Endothelial cell of umbilical vein (primary cell): ENCODE measurements around the gene MALAT1. TPM values are rescaled to one million over a fixed set of nuclear protein-coding genes. Genes with fewer than 3 reads are reported as not detected.

Source experiments
- BruUV-seq: library from RNA; stranded (reverse); fragments of 400-500 nt; replicated peaks from 2 replicates; lab custom pipeline; 2021; lab: Mats Ljungman, UMichigan
- CTCF ChIA-PET: fragments of 300-600, 350-600 bp; sonication (Branson Sonifier 250); formaldehyde crosslinking; loops from one replicate; lab custom pipeline; 2021; ENCODE audit warnings: antibody characterized with exemption, inconsistent platforms; lab: Charles Lee
- POLR2A ChIA-PET: fragments of 300-600, 350-600 bp; sonication (Branson Sonifier 250); formaldehyde crosslinking; loops from one replicate; lab custom pipeline; 2021; ENCODE audit warnings: antibody characterized with exemption, inconsistent platforms; lab: Charles Lee
- DNase-seq: peaks from one replicate; pipeline ENCODE4 v3.0.0-alpha.2; 2011; ENCODE audit warnings: low read depth, low spot score
- FAIRE-seq: peaks from 2 replicates; lab custom pipeline; 2011; peaks lifted over from hg19 to GRCh38; lab: Jason Lieb, UNC
- H2AFZ ChIP-seq: 2 replicates; pipeline ENCODE4 v1.6.0; 2012; ENCODE audit warnings: low read depth, low read length, control low read depth, inconsistent platforms
- H3K27ac ChIP-seq: 2 replicates; pipeline ENCODE4 v1.5.1; 2011; ENCODE audit warnings: low read depth, mild to moderate bottlenecking, control low read depth, low read length, moderate library complexity; ENCODE audit not compliant: insufficient read depth
- H3K27me3 ChIP-seq, 2 experiments: 2 replicates each; pipeline versions ENCODE4 v1.6.0 to v1.6.1; 2011; ENCODE audit warnings: low read length in 2 of 2, mixed read lengths in 1 of 2; ENCODE audit not compliant: control insufficient read depth in 2 of 2, insufficient read depth in 2 of 2
- H3K36me3 ChIP-seq, 2 experiments: 2 replicates in 1 of 2; 3 replicates in 1 of 2; pipeline ENCODE4 v1.5.1; 2011; ENCODE audit warnings: low read length in 2 of 2, mild to moderate bottlenecking in 1 of 2, moderate library complexity in 1 of 2; ENCODE audit not compliant: control insufficient read depth in 2 of 2, insufficient read depth in 2 of 2; ENCODE audit errors: extremely low read depth in 1 of 2
- H3K4me1 ChIP-seq: 3 replicates; pipeline ENCODE4 v1.5.1; 2011; ENCODE audit warnings: mild to moderate bottlenecking, low read length; ENCODE audit not compliant: control insufficient read depth, insufficient read depth; ENCODE audit errors: extremely low read depth
- H3K4me2 ChIP-seq: 2 replicates; pipeline ENCODE4 v1.6.1; 2011; ENCODE audit warnings: low read length, control low read depth, mixed read lengths; ENCODE audit not compliant: insufficient read depth
- H3K4me3 ChIP-seq, 3 experiments: fragments of 200-600 bp in 1 of 3; sonication (generic), shearing (Covaris generic) in 1 of 3; replicated peaks in 1 of 3; 2 replicates each; pipeline ENCODE4 v1.5.1; 2011 to 2016; ENCODE audit warnings: control low read depth in 3 of 3, low read length in 3 of 3, mild to moderate bottlenecking in 2 of 3, inconsistent platforms in 1 of 3, low read depth in 1 of 3, moderate library complexity in 1 of 3; ENCODE audit not compliant: insufficient read depth in 1 of 3
- H3K79me2 ChIP-seq: 2 replicates; pipeline ENCODE4 v1.6.0; 2012; ENCODE audit warnings: low read length, inconsistent platforms; ENCODE audit not compliant: control insufficient read depth, insufficient read depth
- H3K9ac ChIP-seq: replicated peaks from 2 replicates; pipeline ENCODE3; 2011; ENCODE audit warnings: low read length, control low read depth; ENCODE audit not compliant: insufficient read depth; ENCODE audit errors: extremely low read depth
- H3K9me1 ChIP-seq: replicated peaks from 3 replicates; pipeline ENCODE4 v1.6.0; 2011; ENCODE audit warnings: mild to moderate bottlenecking, low read length; ENCODE audit not compliant: control insufficient read depth, insufficient read depth; ENCODE audit errors: extremely low read depth
- H3K9me3 ChIP-seq: replicated peaks from 2 replicates; pipeline ENCODE4 v1.5.1; 2012; ENCODE audit warnings: low read length, inconsistent platforms; ENCODE audit not compliant: control insufficient read depth, insufficient read depth
- H4K20me1 ChIP-seq: replicated peaks from 2 replicates; pipeline ENCODE3; 2011; ENCODE audit warnings: mild to moderate bottlenecking, low read length; ENCODE audit not compliant: control insufficient read depth, insufficient read depth; ENCODE audit errors: extremely low read depth
- CTCF ChIP-seq, 2 donors: IDR thresholded peaks; 1 replicate in 1 of 2; 2 replicates in 1 of 2; pipeline ENCODE4 v1.5.1; 2011; ENCODE audit warnings: low read length in 2 of 2, mild to moderate bottlenecking in 2 of 2, moderate library complexity in 2 of 2, control low read depth in 1 of 2, inconsistent platforms in 1 of 2, low read depth in 1 of 2; ENCODE audit not compliant: insufficient read depth in 1 of 2; ENCODE audit errors: extremely low read depth in 1 of 2
- EZH2 ChIP-seq: IDR thresholded peaks from 2 replicates; pipeline ENCODE4 v1.6.1; 2012; ENCODE audit warnings: borderline replicate concordance, low read depth, mild to moderate bottlenecking, moderate library complexity, low read length, inconsistent platforms; ENCODE audit not compliant: severe bottlenecking
- FOS ChIP-seq: IDR thresholded peaks from 2 replicates; pipeline ENCODE4 v1.6.1; 2011; ENCODE audit warnings: mild to moderate bottlenecking, low read length, moderate library complexity, borderline replicate concordance; ENCODE audit not compliant: insufficient read depth
- GATA2 ChIP-seq: IDR thresholded peaks from 2 replicates; pipeline ENCODE4 v1.7.0; 2011; ENCODE audit warnings: low read depth, mild to moderate bottlenecking, moderate library complexity, mixed read lengths, low read length; ENCODE audit not compliant: insufficient read length, insufficient read depth
- JUN ChIP-seq: IDR thresholded peaks from 2 replicates; pipeline ENCODE4 v1.6.1; 2011; ENCODE audit warnings: borderline replicate concordance, low read depth; ENCODE audit not compliant: insufficient read length, insufficient read depth
- MYC ChIP-seq: IDR thresholded peaks from one replicate; pipeline ENCODE4 v1.6.1; 2011; ENCODE audit warnings: mild to moderate bottlenecking, low read depth, low read length
- POLR2A ChIP-seq: IDR thresholded peaks from 2 replicates; pipeline ENCODE4 v1.6.1; 2012; ENCODE audit warnings: low read depth, mild to moderate bottlenecking, control low read depth, low read length
- POLR2AphosphoS5 ChIP-seq: IDR thresholded peaks from 2 replicates; pipeline ENCODE4 v1.6.1; 2012; ENCODE audit warnings: low read depth, mild to moderate bottlenecking, control low read depth, low read length, moderate library complexity; ENCODE audit not compliant: insufficient read depth
- dilution Hi-C: fragments of 300-500 bp; cut with MboI; formaldehyde crosslinking; loops from one replicate; pipeline ENCODE4 v1.15.0; 2019; ENCODE audit warnings: low sequenced_read_pairs; ENCODE audit not compliant: extremely low pct_ligation_motif_present
- intact Hi-C: fragments of 100-400 bp; cut with micrococcal nuclease; formaldehyde crosslinking; loops from one replicate; pipeline ENCODE4 v1.10.0; 2022
- polyA plus RNA-seq, 4 experiments: library from polyadenylated mRNA; depleted of rRNA in 3 of 4; stranded (reverse) in 3 of 4; unstranded in 1 of 4; fragments of >200 nt; gene quantifications; 2 replicates each; pipeline versions ENCODE4 v1.2.1 to v1.2.3, GENCODE V29; 2011 to 2012; ENCODE audit warnings: missing spikeins in 1 of 4
- total RNA-seq: library from RNA; stranded (reverse); gene quantifications from 2 replicates; pipeline ENCODE4 v1.2.3, GENCODE V29; 2021
- TF ChIP-seq, protein P1 (sequence below): IDR thresholded peaks from 2 replicates; pipeline ENCODE4 v1.6.1; 2011; ENCODE audit not compliant: insufficient read depth, insufficient read length

MALAT1 gene
- total and polyA plus RNA-seq, 2 donors (not counting 3 experiments of a cell fraction or from before 2014, with no cell fraction given), result 491 to 7,529 TPM

GRCh38 chr11:65553301-65554001, 54.6 kb downstream of the MALAT1 start:
- no peak for FAIRE-seq
- CTCF ChIA-PET, result no interaction called here
- dilution Hi-C loops, result no loop called here

More at GRCh38 chr11:65553301-65554001, 54.6 kb downstream of the MALAT1 start:
- H3K9ac ChIP-seq, result no peak overlapping the region
- peaks cover 0 to 28% of the 10 kb centered on the region in 2 experiments for H3K36me3 ChIP-seq
- no peaks in the 10 kb centered on the region for H3K27me3 ChIP-seq
- H4K20me1 ChIP-seq, result no peaks in the 10 kb centered on the region
- no peak overlapping the region for H2AFZ ChIP-seq
- BruUV-seq, result TSS peak; percentile 28
- no peak overlapping the region for H3K27ac ChIP-seq
- peaks cover 22% of the 10 kb centered on the region for H3K79me2 ChIP-seq
- H3K4me2 ChIP-seq, result no peak overlapping the region
- no peak for DNase-seq
- peaks cover 25% of the 10 kb centered on the region for H3K4me1 ChIP-seq
- no peak overlapping the region for H3K4me3 ChIP-seq
- no peaks in the 10 kb centered on the region for H3K9me1 ChIP-seq
- TF ChIP-seq POLR2A, result no peak
- TF ChIP-seq GATA2, result no peak
- TF ChIP-seq, protein P1, sequence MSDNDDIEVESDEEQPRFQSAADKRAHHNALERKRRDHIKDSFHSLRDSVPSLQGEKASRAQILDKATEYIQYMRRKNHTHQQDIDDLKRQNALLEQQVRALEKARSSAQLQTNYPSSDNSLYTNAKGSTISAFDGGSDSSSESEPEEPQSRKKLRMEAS, result no peak
- TF ChIP-seq CTCF (IDR thresholded peaks at IDR 0.05; ENCODE audit: extremely low read depth in 1 of 2, insufficient read depth in 1 of 2, low read depth in 1 of 2, low read length in 2 of 2), result no peak
- no peak for TF ChIP-seq JUN
- no peak for TF ChIP-seq FOS
- TF ChIP-seq POLR2AphosphoS5, result no peak
- TF ChIP-seq EZH2, result no peak
- no peak for TF ChIP-seq MYC
- H3K9me3 ChIP-seq, result no peaks in the 10 kb centered on the region
- intact Hi-C loops, result no loop called here
- POLR2A ChIA-PET, result no interaction called here
